Forelimb muscle (tissue), 1 donor: ENCODE measurements around the gene PTPN21. TPM values are rescaled to one million over a fixed set of nuclear protein-coding genes. Genes with fewer than 3 reads are reported as not detected.
A peak's percentile ranks its signal among the peaks of the same experiment; 100 is the strongest.

Experiments
- DNase-seq: peaks from one replicate; pipeline ENCODE4 v3.0.0-alpha.2; 2013; ENCODE audit warnings: low read depth
- polyA plus RNA-seq: library from polyadenylated mRNA; unstranded; fragments of 120-200 nt; gene quantifications from one replicate; pipeline ENCODE4 v1.2.1, GENCODE V29; 2013; ENCODE audit not compliant: insufficient read length

PTPN21 gene
- polyA plus RNA-seq, 1 donor, result 57.3 TPM

GRCh38 chr14:88504602-88505001 is 50.2 kb downstream of the PTPN21 start:
- DNase-seq, result no peak

- DNase-seq, result no peak
These were observed 50.9 kb downstream of the PTPN21 start for GRCh38 chr14:88503754-88504406.

GRCh38 chr14:88502740-88503139 is 52.1 kb downstream of the PTPN21 start:
- DNase-seq, result no peak

GRCh38 chr14:88500611-88501010 is 54.2 kb downstream of the PTPN21 start:
- DNase-seq, result no peak

- no peak for DNase-seq
These were observed 55.6 kb downstream of the PTPN21 start for GRCh38 chr14:88499225-88499624.

- no peak for DNase-seq
These were observed 58.4 kb downstream of the PTPN21 start for GRCh38 chr14:88496414-88496813.

GRCh38 chr14:88493392-88494185 is 61.2 kb downstream of the PTPN21 start:
- no peak for DNase-seq

- peak; percentile 32 for DNase-seq
These were observed 62.3 kb downstream of the PTPN21 start for GRCh38 chr14:88492272-88493089.

GRCh38 chr14:88490168-88490567 is 64.6 kb downstream of the PTPN21 start:
- no peak for DNase-seq

- DNase-seq, result no peak
These were observed 65.9 kb downstream of the PTPN21 start for GRCh38 chr14:88488897-88489296.

- DNase-seq, result no peak
These were observed 66.7 kb downstream of the PTPN21 start for GRCh38 chr14:88488081-88488480.

GRCh38 chr14:88482524-88482923 is 72.3 kb downstream of the PTPN21 start:
- no peak for DNase-seq

- DNase-seq, result no peak
These were observed 73.0 kb downstream of the PTPN21 start for GRCh38 chr14:88481794-88482193.

GRCh38 chr14:88481059-88481458 is 73.7 kb downstream of the PTPN21 start:
- no peak for DNase-seq

- no peak for DNase-seq
These were observed 75.2 kb downstream of the PTPN21 start for GRCh38 chr14:88479574-88479987.

- DNase-seq, result no peak
These were observed 75.9 kb downstream of the PTPN21 start for GRCh38 chr14:88478931-88479330.

GRCh38 chr14:88477513-88478250 is 77.1 kb downstream of the PTPN21 start:
- DNase-seq, result no peak

- no peak for DNase-seq
These were observed 78.0 kb downstream of the PTPN21 start for GRCh38 chr14:88476825-88477224.

GRCh38 chr14:88476214-88476774 is 78.5 kb downstream of the PTPN21 start:
- no peak for DNase-seq

GRCh38 chr14:88473791-88474190 is 81.0 kb downstream of the PTPN21 start:
- DNase-seq, result no peak
